GM12891 (cell line): ENCODE data around the gene DSCAM.

ENCODE experiments used
- POLR2A ChIP-seq: IDR thresholded peaks from 2 replicates; pipeline ENCODE4 v1.6.1; 2011; ENCODE audit warnings: low read depth, low read length, control low read depth
- POLR2AphosphoS5 ChIP-seq: IDR thresholded peaks from 2 replicates; pipeline ENCODE4 v1.6.1; 2011; ENCODE audit warnings: low read depth, low read length, control low read depth
- TAF1 ChIP-seq: IDR thresholded peaks from 2 replicates; pipeline ENCODE4 v1.6.1; 2011; ENCODE audit warnings: low read depth, low read length, control low read depth

- TF ChIP-seq POLR2A: no peak
- no peak for TF ChIP-seq TAF1
- TF ChIP-seq POLR2AphosphoS5: no peak
Measured at GRCh38 chr21:40569357-40569756, 277.6 kb downstream of the DSCAM start.
